ENCODE measurements around the gene MAB21L3. TPM values are rescaled to one million over a fixed set of nuclear protein-coding genes. Genes with fewer than 3 reads are reported as not detected.

The MAB21L3 gene
- total RNA-seq, 1 donor from 2014 or later: not detected

DNA sequence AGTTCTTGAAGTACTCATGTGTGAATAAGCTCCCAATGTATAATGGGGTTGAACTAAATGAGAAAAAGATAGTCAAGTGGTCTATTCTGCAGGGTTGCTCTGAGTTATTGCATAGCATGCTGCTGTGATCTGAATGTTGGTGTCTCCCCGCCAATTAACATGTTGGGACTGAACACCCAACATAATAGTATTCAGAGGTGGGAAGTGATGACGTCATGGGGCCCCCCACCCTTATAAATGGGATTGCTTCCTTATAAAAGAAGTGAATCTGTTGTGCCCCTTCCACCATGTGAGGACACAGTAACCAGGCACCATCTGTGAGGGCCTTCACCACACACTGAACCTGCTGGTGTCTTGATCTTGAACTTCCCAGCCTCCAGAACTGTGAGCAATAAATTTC is 50.2 kb downstream of the MAB21L3 start:
- TF ChIP-seq, protein P1, sequence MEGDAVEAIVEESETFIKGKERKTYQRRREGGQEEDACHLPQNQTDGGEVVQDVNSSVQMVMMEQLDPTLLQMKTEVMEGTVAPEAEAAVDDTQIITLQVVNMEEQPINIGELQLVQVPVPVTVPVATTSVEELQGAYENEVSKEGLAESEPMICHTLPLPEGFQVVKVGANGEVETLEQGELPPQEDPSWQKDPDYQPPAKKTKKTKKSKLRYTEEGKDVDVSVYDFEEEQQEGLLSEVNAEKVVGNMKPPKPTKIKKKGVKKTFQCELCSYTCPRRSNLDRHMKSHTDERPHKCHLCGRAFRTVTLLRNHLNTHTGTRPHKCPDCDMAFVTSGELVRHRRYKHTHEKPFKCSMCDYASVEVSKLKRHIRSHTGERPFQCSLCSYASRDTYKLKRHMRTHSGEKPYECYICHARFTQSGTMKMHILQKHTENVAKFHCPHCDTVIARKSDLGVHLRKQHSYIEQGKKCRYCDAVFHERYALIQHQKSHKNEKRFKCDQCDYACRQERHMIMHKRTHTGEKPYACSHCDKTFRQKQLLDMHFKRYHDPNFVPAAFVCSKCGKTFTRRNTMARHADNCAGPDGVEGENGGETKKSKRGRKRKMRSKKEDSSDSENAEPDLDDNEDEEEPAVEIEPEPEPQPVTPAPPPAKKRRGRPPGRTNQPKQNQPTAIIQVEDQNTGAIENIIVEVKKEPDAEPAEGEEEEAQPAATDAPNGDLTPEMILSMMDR (IDR thresholded peaks at IDR 0.05): no peak
- Mint-ChIP-seq H3K9me3 (ENCODE audit: unreplicated experiment) (no peaks in the 10 kb centered on the region), H3K36me3 (ENCODE audit: unreplicated experiment) (no peaks in the 10 kb centered on the region), H3K4me3 (ENCODE audit: unreplicated experiment) (no peak overlapping the region), H3K27me3 (ENCODE audit: unreplicated experiment) (peaks cover 47% of the 10 kb centered on the region), H3K4me1 (ENCODE audit: unreplicated experiment) (no peaks in the 10 kb centered on the region), H3K27ac (ENCODE audit: unreplicated experiment) (no peak overlapping the region)
- DNase-seq (ENCODE audit: extremely low spot score, unreplicated experiment): peak; percentile 42

DNA sequence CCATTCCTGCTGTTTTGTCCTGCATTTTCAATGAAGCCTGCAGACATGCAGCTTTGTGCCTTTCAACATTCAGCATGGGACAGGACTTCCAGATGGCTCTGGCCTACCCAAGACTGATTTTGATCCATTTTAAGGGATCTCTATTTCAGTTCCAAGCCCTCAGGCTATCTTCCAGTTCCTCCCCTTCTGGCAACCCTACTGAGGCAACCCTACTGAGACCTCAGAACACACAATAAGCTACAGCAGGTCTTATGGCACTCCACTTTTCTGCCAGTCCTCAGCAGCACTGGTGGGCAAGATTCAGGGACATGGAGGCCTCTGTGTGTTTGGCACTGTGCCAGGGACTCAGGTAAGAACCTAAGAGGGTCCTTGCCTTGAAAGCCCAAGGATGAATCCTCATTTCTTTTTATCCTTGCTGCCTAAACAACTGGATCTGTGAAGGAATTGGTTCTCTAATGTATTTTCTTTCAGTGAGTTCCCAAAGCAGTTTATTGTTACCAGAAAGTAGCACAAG is 50.7 kb downstream of the MAB21L3 start:
- no peaks in the 10 kb centered on the region for H3K4me1 Mint-ChIP-seq (ENCODE audit: unreplicated experiment)

DNA sequence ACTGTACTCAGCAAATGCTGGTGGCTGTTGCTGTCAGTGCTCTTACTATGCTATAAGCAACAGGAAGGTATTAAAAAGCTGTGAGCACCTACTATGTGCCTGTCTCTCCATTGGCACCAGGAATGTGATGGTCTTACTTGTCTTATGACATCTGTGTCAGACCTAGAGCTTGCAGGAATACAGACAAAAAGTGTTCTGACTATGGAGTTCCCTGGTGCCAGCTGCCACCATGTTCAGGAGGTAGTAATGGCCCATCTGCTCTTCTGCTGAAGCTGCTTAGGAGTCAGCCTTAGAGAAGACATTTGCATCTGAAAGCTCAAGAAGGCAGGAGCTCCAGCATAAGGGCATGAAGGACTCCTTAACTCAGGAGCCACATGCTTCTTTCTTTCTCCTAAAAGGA is 52.3 kb downstream of the MAB21L3 start:
- H3K27ac Mint-ChIP-seq (ENCODE audit: unreplicated experiment): no peak overlapping the region
- TF ChIP-seq, protein P1 (IDR thresholded peaks at IDR 0.05): no peak
- no peaks in the 10 kb centered on the region for H3K36me3 Mint-ChIP-seq (ENCODE audit: unreplicated experiment)
- no peaks in the 10 kb centered on the region for H3K9me3 Mint-ChIP-seq (ENCODE audit: unreplicated experiment)
- H3K4me1 Mint-ChIP-seq (ENCODE audit: unreplicated experiment): peaks cover 3% of the 10 kb centered on the region
- peaks cover 49% of the 10 kb centered on the region for H3K27me3 Mint-ChIP-seq (ENCODE audit: unreplicated experiment)
- peak; percentile 13 for DNase-seq (ENCODE audit: extremely low spot score, unreplicated experiment)
- no peak overlapping the region for H3K4me3 Mint-ChIP-seq (ENCODE audit: unreplicated experiment)

More for the DNA sequence above, 50.7 kb downstream of the MAB21L3 start:
- TF ChIP-seq, protein P1 (IDR thresholded peaks at IDR 0.05): no peak
- no peak overlapping the region for H3K27ac Mint-ChIP-seq (ENCODE audit: unreplicated experiment)
- H3K27me3 Mint-ChIP-seq (ENCODE audit: unreplicated experiment): peaks cover 43% of the 10 kb centered on the region
- no peaks in the 10 kb centered on the region for H3K36me3 Mint-ChIP-seq (ENCODE audit: unreplicated experiment)
- no peak overlapping the region for H3K4me3 Mint-ChIP-seq (ENCODE audit: unreplicated experiment)
- no peaks in the 10 kb centered on the region for H3K9me3 Mint-ChIP-seq (ENCODE audit: unreplicated experiment)
- no peak for DNase-seq (ENCODE audit: extremely low spot score, unreplicated experiment)

DNA sequence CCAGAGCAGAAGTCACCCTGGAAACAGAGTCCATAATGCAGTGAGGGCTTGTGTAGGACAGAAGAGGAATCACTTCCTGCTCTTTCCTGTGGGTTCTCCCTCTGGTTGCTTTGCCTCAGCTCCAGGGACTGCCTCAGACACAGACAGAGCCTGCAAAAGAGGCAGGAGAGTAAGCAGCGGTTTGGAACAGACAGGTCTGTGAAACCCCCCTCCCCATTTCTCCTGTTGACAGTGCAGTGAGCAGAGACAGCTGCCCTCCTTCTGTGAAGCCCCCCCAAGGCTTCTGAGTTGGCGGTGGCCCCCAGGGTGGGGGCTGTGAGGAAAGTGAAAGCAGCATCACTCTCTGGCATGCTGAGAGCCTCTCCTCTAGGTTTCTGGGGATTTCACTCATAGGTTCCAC is 53.0 kb downstream of the MAB21L3 start:
- Mint-ChIP-seq H3K27ac (ENCODE audit: unreplicated experiment) (no peak overlapping the region), H3K4me3 (ENCODE audit: unreplicated experiment) (no peak overlapping the region), H3K4me1 (ENCODE audit: unreplicated experiment) (peaks cover 5% of the 10 kb centered on the region), H3K27me3 (ENCODE audit: unreplicated experiment) (peaks cover 52% of the 10 kb centered on the region), H3K36me3 (ENCODE audit: unreplicated experiment) (no peaks in the 10 kb centered on the region), H3K9me3 (ENCODE audit: unreplicated experiment) (no peaks in the 10 kb centered on the region)
- TF ChIP-seq, protein P1 (IDR thresholded peaks at IDR 0.05): no peak
- DNase-seq (ENCODE audit: extremely low spot score, unreplicated experiment): no peak

DNA sequence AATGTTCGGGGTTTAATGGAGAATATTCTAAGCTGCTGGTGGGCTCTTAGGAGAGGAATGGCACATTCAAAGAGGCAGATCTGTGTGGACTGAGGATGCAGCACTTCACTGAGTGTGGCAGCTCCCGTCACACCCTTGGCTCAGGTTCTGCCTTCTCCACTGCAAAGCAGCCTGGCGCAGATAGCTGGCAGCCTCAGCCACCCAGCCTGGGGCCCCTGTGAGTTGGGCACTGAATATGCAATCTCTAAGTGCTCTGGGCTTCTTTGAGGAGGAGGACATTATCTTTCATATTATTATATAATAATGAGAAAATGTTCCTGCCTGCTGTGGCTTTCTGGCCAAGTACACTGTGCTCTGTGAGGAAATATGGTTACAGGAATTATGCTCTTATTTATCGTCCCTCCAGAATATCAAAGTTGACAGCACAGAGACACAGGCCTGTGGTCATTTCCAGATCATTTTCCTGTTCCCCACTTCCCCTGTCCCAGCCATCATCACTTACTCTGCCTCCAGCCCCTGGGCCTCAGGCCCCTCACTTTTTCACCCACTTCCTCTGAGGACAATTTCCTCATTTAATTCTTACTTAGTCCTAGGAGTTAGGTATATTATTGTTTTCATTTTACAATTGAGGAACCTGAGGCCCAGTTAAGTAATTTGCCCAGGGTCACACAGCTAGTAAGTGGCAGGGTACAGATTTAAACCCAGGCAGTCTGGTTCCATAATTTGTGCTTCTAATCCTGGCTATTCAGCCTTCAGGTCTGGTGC is 53.6 kb downstream of the MAB21L3 start:
- H3K27ac Mint-ChIP-seq (ENCODE audit: unreplicated experiment): no peak overlapping the region
- peaks cover 50% of the 10 kb centered on the region for H3K27me3 Mint-ChIP-seq (ENCODE audit: unreplicated experiment)
- TF ChIP-seq, protein P1 (IDR thresholded peaks at IDR 0.05): no peak
- DNase-seq (ENCODE audit: extremely low spot score, unreplicated experiment): no peak
- peaks cover 5% of the 10 kb centered on the region for H3K4me1 Mint-ChIP-seq (ENCODE audit: unreplicated experiment)
- no peaks in the 10 kb centered on the region for H3K9me3 Mint-ChIP-seq (ENCODE audit: unreplicated experiment)
- H3K4me3 Mint-ChIP-seq (ENCODE audit: unreplicated experiment): no peak overlapping the region
- no peaks in the 10 kb centered on the region for H3K36me3 Mint-ChIP-seq (ENCODE audit: unreplicated experiment)

All from osteocyte (in vitro differentiated cells).